D721Med (cell line): ENCODE measurements around the gene FYB1.

Source experiments
- DNase-seq: peaks from one replicate; pipeline ENCODE4 v3.0.0; 2011; ENCODE audit warnings: low spot score; ENCODE audit not compliant: insufficient read length
- FAIRE-seq: peaks from 2 replicates; lab custom pipeline; 2011; peaks lifted over from hg19 to GRCh38; lab: Jason Lieb, UNC
- CTCF ChIP-seq: IDR thresholded peaks from 2 replicates; pipeline ENCODE4 v1.5.1; 2012; ENCODE audit warnings: mild to moderate bottlenecking, control low read depth; ENCODE audit not compliant: insufficient read depth; ENCODE audit errors: missing control alignments

FYB1 gene

GRCh38 chr5:39213447-39214207 lies 5.7 kb downstream of the FYB1 start:
- TF ChIP-seq CTCF: no peak
- no peak for DNase-seq
- no peak for FAIRE-seq

GRCh38 chr5:39211773-39212172 lies 7.6 kb downstream of the FYB1 start:
- DNase-seq: no peak
- FAIRE-seq: no peak
- TF ChIP-seq CTCF: no peak

GRCh38 chr5:39209924-39210323 lies 9.4 kb downstream of the FYB1 start:
- TF ChIP-seq CTCF: no peak
- FAIRE-seq (no peak), DNase-seq (no peak)

GRCh38 chr5:39208471-39208870 lies 10.9 kb downstream of the FYB1 start:
- TF ChIP-seq CTCF: no peak
- FAIRE-seq (no peak), DNase-seq (no peak)

- TF ChIP-seq CTCF: no peak
- DNase-seq (no peak), FAIRE-seq (no peak)
These were observed 11.9 kb downstream of the FYB1 start for GRCh38 chr5:39207345-39208045.

GRCh38 chr5:39206630-39207321 lies 12.6 kb downstream of the FYB1 start:
- DNase-seq (no peak), FAIRE-seq (no peak)
- no peak for TF ChIP-seq CTCF
